ENCODE data around the gene B3GNT3.

The B3GNT3 gene

GRCh38 chr19:17784201-17785008 is 10.5 kb upstream of the B3GNT3 start:
- no peaks in the 10 kb centered on the region for H3K9me3 ChIP-seq (ENCODE audit: insufficient read depth, low read length, severe bottlenecking)
- H2AFZ ChIP-seq (ENCODE audit: low read depth, low read length) = no peak overlapping the region
- H3K27me3 ChIP-seq (ENCODE audit: insufficient read depth, low read length, poor library complexity) = no peaks in the 10 kb centered on the region
- H3K79me2 ChIP-seq (ENCODE audit: insufficient read depth, low read length) = no peaks in the 10 kb centered on the region
- H3K9ac ChIP-seq (ENCODE audit: low read depth, low read length) = no peak overlapping the region
- no peaks in the 10 kb centered on the region for H3K4me1 ChIP-seq (ENCODE audit: insufficient read depth, low read length)
- peaks cover 5% of the 10 kb centered on the region; the same call in 1 of the 2 replicates for H4K20me1 ChIP-seq (ENCODE audit: insufficient read depth, low read length)
- no peak overlapping the region for H3K4me3 ChIP-seq (ENCODE audit: low read depth in 1 of 2, low read length in 2 of 2)
- peak; percentile 73 for ATAC-seq (ENCODE audit: insufficient read depth, low read depth)
- DNase-seq = peak; percentile 75
- TF ChIP-seq CTCF (IDR thresholded peaks at IDR 0.05; ENCODE audit: borderline replicate concordance, extremely low read depth, low read length, poor library complexity, severe bottlenecking) (peak; percentile 90), EZH2 (IDR thresholded peaks at IDR 0.05; ENCODE audit: borderline replicate concordance, low read depth, low read length, severe bottlenecking) (no peak)
- no peak overlapping the region for H3K27ac ChIP-seq (ENCODE audit: low read length)
- peaks cover 62% of the 10 kb centered on the region for H3K36me3 ChIP-seq (ENCODE audit: insufficient read depth, low read length)
- no peak overlapping the region for H3K4me2 ChIP-seq (ENCODE audit: insufficient read depth, low read length)

- H2AFZ ChIP-seq (ENCODE audit: low read depth, low read length) = no peak overlapping the region
Measured at GRCh38 chr19:17787274-17787913, 7.5 kb upstream of the B3GNT3 start.

GRCh38 chr19:17788632-17789031 is 6.3 kb upstream of the B3GNT3 start:
- Histone ChIP-seq H3K4me1 (ENCODE audit: insufficient read depth, low read length) (0 out of 2 replicates have a peak, but pooled peaks cover 3% of the 10 kb centered on the region), H3K27me3 (ENCODE audit: insufficient read depth, low read length, poor library complexity) (no peaks in the 10 kb centered on the region), H2AFZ (ENCODE audit: low read depth, low read length) (no peak overlapping the region), H3K4me3 (ENCODE audit: low read depth in 1 of 2, low read length in 2 of 2) (no peak overlapping the region), H4K20me1 (ENCODE audit: insufficient read depth, low read length) (peaks cover 5% of the 10 kb centered on the region; the same call in 1 of the 2 replicates), H3K4me2 (ENCODE audit: insufficient read depth, low read length) (no peak overlapping the region), H3K36me3 (ENCODE audit: insufficient read depth, low read length) (peaks cover 36% of the 10 kb centered on the region), H3K9me3 (ENCODE audit: insufficient read depth, low read length, severe bottlenecking) (no peaks in the 10 kb centered on the region), H3K9ac (ENCODE audit: low read depth, low read length) (no peak overlapping the region), H3K27ac (ENCODE audit: low read length) (no peak overlapping the region), H3K79me2 (ENCODE audit: insufficient read depth, low read length) (no peaks in the 10 kb centered on the region)
- ATAC-seq (ENCODE audit: insufficient read depth, low read depth) (no peak), DNase-seq (no peak)
- no peak for TF ChIP-seq CTCF (IDR thresholded peaks at IDR 0.05; ENCODE audit: borderline replicate concordance, extremely low read depth, low read length, poor library complexity, severe bottlenecking)

More at GRCh38 chr19:17787274-17787913, 7.5 kb upstream of the B3GNT3 start:
- no peak for DNase-seq
- Histone ChIP-seq H3K36me3 (ENCODE audit: insufficient read depth, low read length) (peaks cover 43% of the 10 kb centered on the region), H3K79me2 (ENCODE audit: insufficient read depth, low read length) (no peaks in the 10 kb centered on the region), H3K27ac (ENCODE audit: low read length) (no peak overlapping the region), H4K20me1 (ENCODE audit: insufficient read depth, low read length) (peaks cover 5% of the 10 kb centered on the region; the same call in 1 of the 2 replicates), H3K9me3 (ENCODE audit: insufficient read depth, low read length, severe bottlenecking) (no peaks in the 10 kb centered on the region), H3K27me3 (ENCODE audit: insufficient read depth, low read length, poor library complexity) (no peaks in the 10 kb centered on the region), H3K9ac (ENCODE audit: low read depth, low read length) (no peak overlapping the region), H3K4me3 (ENCODE audit: low read depth in 1 of 2, low read length in 2 of 2) (no peak overlapping the region), H3K4me2 (ENCODE audit: insufficient read depth, low read length) (no peak overlapping the region), H3K4me1 (ENCODE audit: insufficient read depth, low read length) (0 out of 2 replicates have a peak, but pooled peaks cover 3% of the 10 kb centered on the region)
- TF ChIP-seq EZH2 (IDR thresholded peaks at IDR 0.05; ENCODE audit: borderline replicate concordance, low read depth, low read length, severe bottlenecking) = no peak
- TF ChIP-seq CTCF (IDR thresholded peaks at IDR 0.05; ENCODE audit: borderline replicate concordance, extremely low read depth, low read length, poor library complexity, severe bottlenecking) = no peak
- ATAC-seq (ENCODE audit: insufficient read depth, low read depth) = no peak
